SIG-M5 treated with dmso at 0.1 percent for 504 hours (cell line): Measurements from ENCODE around the gene CCDC7.
A peak's percentile ranks its signal among the peaks of the same experiment; 100 is the strongest.
"Not testable (repeated sequence)": the region's sequence is repeated elsewhere in the genome, so short reads cannot be mapped to it uniquely, and the experiment has no call there.

ENCODE experiments used
- DNase-seq: peaks from one replicate; lab custom pipeline; 2025; ENCODE audit not compliant: unreplicated experiment; lab: John Stamatoyannopoulos, UW

Gene CCDC7

GRCh38 chr10:32548208-32548607 is 102.3 kb downstream of the CCDC7 start:
- no peak for DNase-seq

- peak; percentile 51 for DNase-seq
Observed at GRCh38 chr10:32556783-32557395, 110.9 kb downstream of the CCDC7 start.

- DNase-seq = not testable (repeated sequence)
Observed at GRCh38 chr10:32562695-32563094, 116.8 kb downstream of the CCDC7 start.

GRCh38 chr10:32577448-32577847 is 131.5 kb downstream of the CCDC7 start:
- DNase-seq = no peak

GRCh38 chr10:32582946-32583345 is 137.0 kb downstream of the CCDC7 start:
- DNase-seq = no peak

- DNase-seq = not testable (repeated sequence)
Observed at GRCh38 chr10:32598022-32598421, 152.1 kb downstream of the CCDC7 start.

- DNase-seq = no peak
Observed at GRCh38 chr10:32600317-32600716, 154.4 kb downstream of the CCDC7 start.

- not testable (repeated sequence) for DNase-seq
Observed at GRCh38 chr10:32601562-32601961, 155.6 kb downstream of the CCDC7 start.

GRCh38 chr10:32605787-32606186 is 159.8 kb downstream of the CCDC7 start:
- no peak for DNase-seq

GRCh38 chr10:32610543-32610942 is 164.6 kb downstream of the CCDC7 start:
- not testable (repeated sequence) for DNase-seq

GRCh38 chr10:32616438-32616837 is 170.5 kb downstream of the CCDC7 start:
- DNase-seq = no peak

GRCh38 chr10:32618482-32618881 is 172.5 kb downstream of the CCDC7 start:
- DNase-seq = no peak

- no peak for DNase-seq
Observed at GRCh38 chr10:32621969-32622368, 176.0 kb downstream of the CCDC7 start.

GRCh38 chr10:32622409-32622808 is 176.5 kb downstream of the CCDC7 start:
- no peak for DNase-seq

- DNase-seq = no peak
Observed at GRCh38 chr10:32627183-32627582, 181.2 kb downstream of the CCDC7 start.

- DNase-seq = no peak
Observed at GRCh38 chr10:32629910-32630309, 184.0 kb downstream of the CCDC7 start.

- no peak for DNase-seq
Observed at GRCh38 chr10:32646535-32646934, 200.6 kb downstream of the CCDC7 start.

GRCh38 chr10:32650246-32650655 is 204.3 kb downstream of the CCDC7 start:
- DNase-seq = no peak

- not testable (repeated sequence) for DNase-seq
Observed at GRCh38 chr10:32657430-32657829, 211.5 kb downstream of the CCDC7 start.

- DNase-seq = no peak
Observed at GRCh38 chr10:32661346-32661745, 215.4 kb downstream of the CCDC7 start.

GRCh38 chr10:32680803-32681557 is 235.0 kb downstream of the CCDC7 start:
- DNase-seq = no peak

- DNase-seq = no peak
Observed at GRCh38 chr10:32684291-32684690, 238.4 kb downstream of the CCDC7 start.

GRCh38 chr10:32687116-32687515 is 241.2 kb downstream of the CCDC7 start:
- DNase-seq = no peak
